Esophagus squamous epithelium (tissue), 4 donors: ENCODE data around the gene LSM14B.

Experiments
- CTCF ChIP-seq, 6 experiments: fragments of 450-650 bp in 4 of 6; fragments of 200-600 bp in 2 of 6; sonication (generic) in 2 of 6; IDR thresholded peaks; one replicate each; pipeline ENCODE4 v1.5.1; 2016 to 2019; ENCODE audit warnings: antibody characterized with exemption in 6 of 6, mild to moderate bottlenecking in 4 of 6, moderate library complexity in 4 of 6
- POLR2A ChIP-seq, 4 donors: fragments of 450-650 bp; IDR thresholded peaks; one replicate each; pipeline ENCODE4 v1.6.1; 2017; ENCODE audit warnings: antibody characterized with exemption in 4 of 4, mild to moderate bottlenecking in 4 of 4, moderate library complexity in 3 of 4

DNA sequence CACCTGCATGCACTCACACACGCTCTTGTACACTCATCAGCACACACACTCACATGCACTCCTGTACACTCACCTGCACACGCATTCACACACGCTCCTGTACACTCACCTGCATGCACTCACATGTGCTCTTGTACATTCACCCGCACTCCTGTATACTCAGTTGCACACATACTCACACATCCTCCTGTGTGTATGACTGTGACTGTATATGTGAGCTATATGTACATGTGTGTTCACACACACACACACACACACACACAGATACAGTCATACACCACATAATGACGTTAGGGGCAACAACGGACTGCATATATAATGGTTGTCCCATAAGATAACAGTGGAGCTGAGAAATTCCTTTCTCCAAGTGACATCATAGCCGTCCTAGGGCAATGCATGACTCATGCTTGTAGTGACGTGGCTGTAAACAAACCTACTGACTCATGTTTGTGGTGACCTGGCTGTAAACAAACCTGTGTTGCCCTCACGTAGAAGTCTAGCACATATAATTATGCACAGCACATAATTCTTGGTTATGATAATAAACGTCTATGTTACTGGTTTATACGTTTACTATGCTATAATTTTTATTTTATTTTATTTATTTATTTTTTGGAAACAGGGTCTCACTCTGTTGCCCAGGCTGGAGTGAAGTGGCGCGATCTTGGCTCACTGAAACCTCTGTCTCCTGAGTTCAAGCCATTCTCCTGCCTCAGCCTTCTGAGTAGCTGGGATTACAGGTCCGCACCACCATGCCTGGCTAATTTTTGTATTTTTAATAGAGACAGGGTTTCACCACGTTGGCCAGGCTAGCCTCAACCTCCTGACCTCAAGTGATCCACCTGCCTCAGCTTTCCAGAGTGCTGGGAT, 33.8 kb upstream of the LSM14B start:
- TF ChIP-seq CTCF (IDR thresholded peaks at IDR 0.05) (no peak), POLR2A (IDR thresholded peaks at IDR 0.05) (no peak)
